GM13976 (cell line): ENCODE measurements around the gene EXOC4.
"Not testable (repeated sequence)": the region's sequence is repeated elsewhere in the genome, so short reads cannot be mapped to it uniquely, and the experiment has no call there.

Source experiments
- DNase-seq: peaks from one replicate; pipeline ENCODE4 v3.0.0; 2012; ENCODE audit warnings: low spot score
- in situ Hi-C: fragments of 300-500 bp; cut with MboI; formaldehyde crosslinking; loops from one replicate; pipeline ENCODE4 v1.12.0; 2022; ENCODE audit warnings: low sequenced_read_pairs, mixed read lengths, inconsistent platforms; ENCODE audit not compliant: unreplicated experiment
- TF ChIP-seq, protein P1 (sequence below): IDR thresholded peaks from 2 replicates; pipeline ENCODE4 v1.5.1; 2012; ENCODE audit warnings: borderline replicate concordance, mild to moderate bottlenecking; ENCODE audit not compliant: insufficient read depth; ENCODE audit errors: extremely low read depth, missing control alignments, control extremely low read depth

Gene EXOC4

DNA sequence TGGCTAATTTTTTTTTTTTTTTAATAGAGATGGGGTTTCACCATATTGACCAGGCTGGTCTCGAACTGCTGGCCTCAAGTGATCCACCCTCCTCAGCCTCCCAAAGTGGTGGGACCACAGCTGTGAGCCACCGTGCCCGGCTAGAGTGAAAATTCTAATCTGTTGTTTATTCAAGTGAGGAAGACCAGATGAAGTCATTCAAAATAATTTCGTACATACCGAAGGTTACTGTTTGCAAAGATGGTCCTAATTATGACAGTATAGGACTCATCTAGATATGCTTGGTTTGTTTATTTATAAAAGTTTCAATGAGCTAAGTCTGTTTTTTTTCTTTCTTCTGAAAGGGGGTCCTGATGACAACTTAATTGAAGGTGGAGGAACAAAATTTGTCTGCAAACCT, 376.8 kb downstream of the EXOC4 start:
- TF ChIP-seq, protein P1, sequence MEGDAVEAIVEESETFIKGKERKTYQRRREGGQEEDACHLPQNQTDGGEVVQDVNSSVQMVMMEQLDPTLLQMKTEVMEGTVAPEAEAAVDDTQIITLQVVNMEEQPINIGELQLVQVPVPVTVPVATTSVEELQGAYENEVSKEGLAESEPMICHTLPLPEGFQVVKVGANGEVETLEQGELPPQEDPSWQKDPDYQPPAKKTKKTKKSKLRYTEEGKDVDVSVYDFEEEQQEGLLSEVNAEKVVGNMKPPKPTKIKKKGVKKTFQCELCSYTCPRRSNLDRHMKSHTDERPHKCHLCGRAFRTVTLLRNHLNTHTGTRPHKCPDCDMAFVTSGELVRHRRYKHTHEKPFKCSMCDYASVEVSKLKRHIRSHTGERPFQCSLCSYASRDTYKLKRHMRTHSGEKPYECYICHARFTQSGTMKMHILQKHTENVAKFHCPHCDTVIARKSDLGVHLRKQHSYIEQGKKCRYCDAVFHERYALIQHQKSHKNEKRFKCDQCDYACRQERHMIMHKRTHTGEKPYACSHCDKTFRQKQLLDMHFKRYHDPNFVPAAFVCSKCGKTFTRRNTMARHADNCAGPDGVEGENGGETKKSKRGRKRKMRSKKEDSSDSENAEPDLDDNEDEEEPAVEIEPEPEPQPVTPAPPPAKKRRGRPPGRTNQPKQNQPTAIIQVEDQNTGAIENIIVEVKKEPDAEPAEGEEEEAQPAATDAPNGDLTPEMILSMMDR, result no peak
- DNase-seq, result no peak
- in situ Hi-C loops, result no loop called here

DNA sequence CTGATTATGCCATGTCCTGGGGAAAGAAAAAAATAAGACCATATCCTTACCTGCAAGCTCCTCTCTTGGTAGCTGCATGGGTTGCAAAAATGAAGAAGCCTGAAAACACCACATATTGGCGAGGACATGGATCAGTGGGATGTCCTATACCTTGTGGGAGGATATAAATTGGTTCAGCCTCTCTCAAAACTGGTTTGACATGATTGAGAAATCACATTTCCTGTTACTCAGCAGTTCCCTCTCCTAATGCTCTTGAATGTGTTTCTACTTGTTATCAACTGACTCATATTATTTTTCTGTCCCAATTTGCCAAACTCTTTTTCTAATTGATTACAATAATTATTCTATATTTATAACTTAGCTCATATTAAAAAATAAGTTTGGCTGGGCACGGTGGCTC, 380.2 kb downstream of the EXOC4 start:
- DNase-seq, result no peak
- TF ChIP-seq, protein P1, result no peak
- in situ Hi-C loops, result no loop called here

DNA sequence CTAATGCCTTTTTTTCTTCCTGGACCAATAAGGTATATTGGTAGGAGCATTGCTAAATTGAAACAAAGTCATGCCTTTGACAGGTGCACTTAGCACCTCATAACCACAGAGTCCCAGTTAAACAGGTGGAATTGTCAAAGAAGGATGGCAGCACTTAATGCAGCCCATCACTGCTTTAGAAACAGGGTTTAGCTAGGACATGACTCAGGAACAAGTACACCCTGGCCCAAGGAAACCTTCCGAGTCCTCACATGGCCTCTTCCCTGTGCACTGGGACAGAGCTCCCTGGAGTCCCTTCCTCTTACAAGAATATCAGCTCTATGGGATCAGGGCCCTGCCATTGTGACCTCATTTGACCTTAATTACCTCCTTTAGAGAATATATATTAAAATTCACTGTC, 382.7 kb downstream of the EXOC4 start:
- in situ Hi-C loops, result no loop called here
- DNase-seq, result no peak
- TF ChIP-seq, protein P1, result no peak

DNA sequence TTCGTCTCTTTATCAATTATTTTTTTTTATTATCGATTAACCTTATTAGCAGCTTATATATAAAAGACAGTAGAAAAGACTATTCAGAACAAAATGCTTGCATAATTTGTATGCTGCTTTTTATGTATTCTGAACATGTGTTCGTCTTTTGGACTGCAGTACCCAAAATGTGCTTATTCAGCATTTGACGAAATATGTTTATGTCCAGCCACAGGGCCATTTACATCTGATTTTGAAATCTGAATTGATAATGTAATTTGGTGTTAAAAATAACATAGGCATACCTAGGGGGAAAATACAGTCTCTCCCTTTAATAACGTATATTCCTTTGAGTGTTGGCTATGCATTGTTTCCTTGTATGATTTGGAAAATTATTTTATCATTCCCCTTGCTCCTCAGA, 386.0 kb downstream of the EXOC4 start:
- in situ Hi-C loops, result no loop called here
- TF ChIP-seq, protein P1, result no peak

DNA sequence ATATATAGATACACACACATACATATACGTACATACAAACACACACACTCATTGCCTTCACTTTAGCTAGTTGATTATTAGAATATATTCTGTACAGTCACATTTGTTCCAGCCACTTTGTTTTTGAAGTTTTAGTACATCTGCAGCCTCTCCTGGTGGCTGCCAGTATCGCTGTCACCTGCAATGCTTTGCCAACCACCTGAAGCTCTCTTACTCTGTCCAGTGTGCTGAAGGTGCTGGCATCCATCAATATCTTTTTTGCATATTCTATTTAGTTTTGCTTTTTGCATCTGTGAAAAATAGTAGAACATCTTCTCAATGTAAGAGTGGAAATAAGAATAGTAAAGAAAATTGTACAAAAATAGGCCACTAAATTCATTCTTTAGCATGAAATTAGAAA, 388.6 kb downstream of the EXOC4 start:
- in situ Hi-C loops, result no loop called here
- TF ChIP-seq, protein P1, result no peak
- no peak for DNase-seq

More for the DNA sequence above, 386.0 kb downstream of the EXOC4 start:
- no peak for DNase-seq

DNA sequence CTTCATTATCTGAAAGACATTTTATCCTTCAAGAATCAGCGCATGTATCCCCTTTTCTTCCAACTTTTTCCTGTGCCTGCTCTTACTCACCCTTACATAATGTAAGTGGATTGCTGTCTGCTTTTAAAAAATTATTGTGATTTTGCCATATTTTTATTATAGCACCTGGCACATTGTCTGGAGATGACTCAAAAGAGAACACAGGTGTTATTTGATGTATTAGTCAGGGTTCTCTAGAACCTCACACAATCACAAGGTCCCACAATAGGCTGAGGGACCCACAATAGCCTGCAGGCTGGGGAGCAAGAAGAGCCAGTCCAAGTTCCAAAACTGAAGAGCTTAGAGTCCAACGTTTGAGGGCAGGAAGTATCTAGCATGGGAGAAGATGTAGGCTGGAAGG, 390.0 kb downstream of the EXOC4 start:
- no peak for DNase-seq
- TF ChIP-seq, protein P1, result no peak
- in situ Hi-C loops, result no loop called here

DNA sequence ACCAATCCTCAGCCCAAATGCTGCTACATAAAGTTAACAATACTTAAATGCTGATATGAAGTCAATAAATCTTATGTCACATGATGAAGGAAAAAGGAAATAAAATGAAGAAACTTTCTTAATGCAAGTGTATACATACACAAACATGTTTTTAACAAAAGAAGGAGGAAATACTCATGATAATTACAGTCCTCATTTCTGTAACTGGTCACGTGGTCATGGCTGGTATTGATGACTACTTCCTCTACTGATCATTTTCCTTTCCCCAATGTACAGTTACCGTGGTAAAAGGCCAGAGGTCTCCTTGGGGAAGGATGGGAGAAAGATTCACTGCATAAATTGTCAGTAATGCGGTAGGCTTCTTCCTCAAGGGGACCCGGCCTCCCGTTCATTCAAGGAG, 390.8 kb downstream of the EXOC4 start:
- in situ Hi-C loops, result not testable (repeated sequence)

More for the DNA sequence above, 390.8 kb downstream of the EXOC4 start:
- DNase-seq, result not testable (repeated sequence)
